ENCODE results near the gene PLD4. TPM values are rescaled to one million over a fixed set of nuclear protein-coding genes. Genes with fewer than 3 reads are reported as not detected.

The PLD4 gene, protein sequence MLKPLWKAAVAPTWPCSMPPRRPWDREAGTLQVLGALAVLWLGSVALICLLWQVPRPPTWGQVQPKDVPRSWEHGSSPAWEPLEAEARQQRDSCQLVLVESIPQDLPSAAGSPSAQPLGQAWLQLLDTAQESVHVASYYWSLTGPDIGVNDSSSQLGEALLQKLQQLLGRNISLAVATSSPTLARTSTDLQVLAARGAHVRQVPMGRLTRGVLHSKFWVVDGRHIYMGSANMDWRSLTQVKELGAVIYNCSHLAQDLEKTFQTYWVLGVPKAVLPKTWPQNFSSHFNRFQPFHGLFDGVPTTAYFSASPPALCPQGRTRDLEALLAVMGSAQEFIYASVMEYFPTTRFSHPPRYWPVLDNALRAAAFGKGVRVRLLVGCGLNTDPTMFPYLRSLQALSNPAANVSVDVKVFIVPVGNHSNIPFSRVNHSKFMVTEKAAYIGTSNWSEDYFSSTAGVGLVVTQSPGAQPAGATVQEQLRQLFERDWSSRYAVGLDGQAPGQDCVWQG
- 0.02 to 0.23 TPM in 2 of 5 replicates, not detected in the others for total RNA-seq (2022; extraction: Qiagen RNA extraction)

DNA sequence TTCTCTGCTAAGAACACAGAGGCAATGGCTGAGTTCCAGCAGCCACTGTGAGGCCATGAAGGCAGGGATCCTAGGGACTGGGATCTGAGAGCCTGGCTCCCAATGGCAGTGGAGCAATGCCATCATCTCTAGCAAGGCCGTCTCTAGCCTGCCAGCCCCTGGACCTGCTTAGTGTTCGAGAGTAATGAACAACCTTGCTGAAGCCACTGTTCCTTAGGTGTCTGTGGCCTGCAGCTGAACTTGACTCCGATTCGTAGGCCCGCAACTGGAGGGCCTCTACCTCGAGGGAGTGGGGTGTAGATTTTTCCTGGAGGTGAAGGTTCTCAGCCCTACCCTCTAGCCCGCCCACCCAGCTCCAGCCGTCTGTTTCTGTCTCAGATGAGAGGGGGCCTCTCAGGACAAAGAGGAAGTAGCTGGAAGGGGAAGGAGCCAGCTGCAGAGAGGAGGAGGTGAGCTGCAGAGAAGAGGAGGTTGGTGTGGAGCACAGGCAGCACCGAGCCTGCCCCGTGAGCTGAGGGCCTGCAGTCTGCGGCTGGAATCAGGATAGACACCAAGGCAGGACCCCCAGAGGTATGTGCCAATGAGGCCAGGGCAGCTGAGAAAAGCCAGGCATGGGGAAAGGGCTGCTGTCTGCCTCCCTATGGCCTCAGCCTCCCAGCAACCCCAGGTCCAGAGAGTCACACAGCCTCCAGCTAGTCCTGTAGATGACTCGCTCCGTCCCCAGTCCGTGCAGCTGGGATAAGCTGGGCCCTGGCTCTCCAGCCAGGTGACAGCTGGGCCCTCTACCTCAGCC is at the start of gene PLD4:
TSS of gene PLD4 (plus strand) at position 459 of the 793 bp plus-strand sequence. CDS start 2,262 bp downstream, outside the sequence.

DNA sequence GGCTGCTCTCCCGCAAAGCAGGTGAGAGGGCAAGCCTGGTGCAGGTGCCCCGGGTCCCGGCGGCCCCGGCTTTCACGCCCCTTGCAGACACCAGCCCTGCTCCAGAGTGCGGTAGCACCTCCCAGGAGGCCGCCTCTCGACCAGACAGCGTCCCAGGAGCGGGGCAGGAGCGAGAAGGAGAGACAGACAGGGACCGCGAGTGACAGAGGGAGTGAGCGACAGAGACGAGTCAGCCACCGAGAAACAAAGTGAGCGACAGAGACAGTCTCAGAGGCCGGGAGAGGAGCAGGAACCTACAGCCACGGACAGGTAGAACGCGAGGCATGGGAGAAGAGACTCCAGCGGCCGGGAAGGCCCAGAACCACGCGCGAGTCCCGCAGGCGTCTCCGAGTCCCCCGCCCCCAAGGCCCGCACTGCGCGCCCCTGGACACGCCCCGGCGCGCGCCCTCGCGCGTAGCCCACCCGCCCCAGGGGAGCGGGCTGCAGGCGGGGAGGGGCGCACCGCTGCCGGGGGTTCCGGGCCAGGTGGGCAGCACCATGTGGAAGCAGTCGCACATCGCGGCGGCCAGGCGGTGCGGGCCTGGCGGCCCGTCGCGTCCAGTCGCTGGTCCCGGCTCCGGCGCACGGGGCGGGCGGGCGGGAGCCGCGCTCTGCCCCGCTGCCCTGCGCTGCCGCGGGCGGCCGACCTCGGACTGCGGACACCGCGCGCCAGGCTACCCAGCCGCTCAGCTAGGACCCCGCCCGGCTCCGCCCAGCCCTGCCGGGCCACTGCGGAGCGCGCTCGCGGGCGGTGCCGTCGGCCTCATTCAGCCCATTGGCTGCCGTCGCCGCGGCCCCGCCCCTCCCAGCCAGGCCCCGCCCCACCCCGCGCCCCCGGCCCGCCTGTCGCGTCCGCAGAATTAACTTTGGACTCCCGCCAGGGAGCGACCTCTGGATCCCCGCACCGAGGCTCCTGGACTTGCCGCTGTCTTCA is 53.3 kb downstream of the PLD4 start, which contains the start of gene AHNAK2:
TSS of gene AHNAK2 (minus strand) at position 694 of the 973 bp plus-strand sequence. CDS start at position 557, 137 bp downstream.

Other genes starting within 250 kb of the PLD4 start
- 61.9 to 126 TPM (median 116 TPM) in 5 replicates for gene INF2, start 235.3 kb upstream of the PLD4 start, total RNA-seq (2022; extraction: Qiagen RNA extraction)
- gene ADSS1, start 200.7 kb upstream of the PLD4 start, total RNA-seq (2022; extraction: Qiagen RNA extraction), result 5.1 to 6.7 TPM (median 5.5 TPM) in 5 replicates
- gene SIVA1, start 171.7 kb upstream of the PLD4 start, total RNA-seq (2022; extraction: Qiagen RNA extraction), result 126 to 174 TPM (median 153 TPM) in 5 replicates
- 74.0 to 112 TPM (median 105 TPM) in 5 replicates for gene AKT1, start 129.1 kb upstream of the PLD4 start, total RNA-seq (2022; extraction: Qiagen RNA extraction)
- gene ZBTB42, start 123.8 kb upstream of the PLD4 start, total RNA-seq (2022; extraction: Qiagen RNA extraction), result 2.0 to 3.2 TPM (median 2.9 TPM) in 5 replicates
- 13.7 to 29.4 TPM (median 25.8 TPM) in 5 replicates for gene CEP170B, start 59.6 kb upstream of the PLD4 start, total RNA-seq (2022; extraction: Qiagen RNA extraction)
- gene AHNAK2, start 53.5 kb downstream of the PLD4 start, total RNA-seq (2022; extraction: Qiagen RNA extraction), result 200 to 252 TPM (median 220 TPM) in 5 replicates
- 14.3 to 17.6 TPM (median 15.2 TPM) in 5 replicates for gene CLBA1, start 60.9 kb downstream of the PLD4 start, total RNA-seq (2022; extraction: Qiagen RNA extraction)
- gene CDCA4, start 96.2 kb downstream of the PLD4 start, total RNA-seq (2022; extraction: Qiagen RNA extraction), result 40.3 to 44.6 TPM (median 42.2 TPM) in 5 replicates
- gene GPR132, start 140.6 kb downstream of the PLD4 start, total RNA-seq (2022; extraction: Qiagen RNA extraction), result 0.32 to 0.86 TPM (median 0.54 TPM) in 5 replicates
- gene JAG2, start 243.9 kb downstream of the PLD4 start, total RNA-seq (2022; extraction: Qiagen RNA extraction), result 13.3 to 26.5 TPM (median 24.7 TPM) in 5 replicates

Data from A549 treated with dexamethasone at 1 μM for 4 hours (cell line).